CD14-positive monocyte (primary cell): ENCODE data around the gene TBC1D30. TPM values are rescaled to one million over a fixed set of nuclear protein-coding genes. Genes with fewer than 3 reads are reported as not detected.
A peak's percentile ranks its signal among the peaks of the same experiment; 100 is the strongest.

Source experiments
- DNase-seq, 3 donors: peaks; one replicate each; pipeline ENCODE4 v3.0.0-alpha.2; 2011 to 2022
- H2AFZ ChIP-seq: 2 replicates; pipeline ENCODE4 v1.6.0; 2012; ENCODE audit warnings: mild to moderate bottlenecking, low read depth, low read length, inconsistent platforms; ENCODE audit not compliant: insufficient read depth, poor library complexity, severe bottlenecking
- H3K27ac ChIP-seq, 2 donors: 1 replicate in 1 of 2; 2 replicates in 1 of 2; pipeline ENCODE4 v1.5.1; 2012 to 2013; ENCODE audit warnings: low read length in 2 of 2, control low read depth in 1 of 2, inconsistent platforms in 1 of 2, low read depth in 1 of 2, mild to moderate bottlenecking in 1 of 2
- H3K27me3 ChIP-seq, 2 donors: one replicate each; pipeline versions ENCODE4 v1.6.0 to v1.6.1; 2011 to 2013; ENCODE audit warnings: low read length in 2 of 2; ENCODE audit not compliant: control insufficient read depth in 2 of 2, insufficient read depth in 2 of 2
- H3K36me3 ChIP-seq, 2 donors: replicated peaks in 1 of 2; 1 replicate in 1 of 2; 2 replicates in 1 of 2; pipeline versions ENCODE4 v1.5.1 to v1.6.1; 2012 to 2013; ENCODE audit warnings: low read length in 2 of 2, control low read depth in 1 of 2, inconsistent platforms in 1 of 2, mild to moderate bottlenecking in 1 of 2; ENCODE audit not compliant: insufficient read depth in 2 of 2, control insufficient read depth in 1 of 2
- H3K4me1 ChIP-seq, 2 donors: 1 replicate in 1 of 2; 2 replicates in 1 of 2; pipeline versions ENCODE4 v1.5.1 to v1.6.1; 2012 to 2013; ENCODE audit warnings: low read length in 2 of 2, control low read depth in 1 of 2, inconsistent platforms in 1 of 2, mild to moderate bottlenecking in 1 of 2, moderate library complexity in 1 of 2; ENCODE audit not compliant: insufficient read depth in 2 of 2, control insufficient read depth in 1 of 2
- H3K4me2 ChIP-seq: replicated peaks from 2 replicates; pipeline ENCODE3; 2012; ENCODE audit warnings: low read length, moderate library complexity, mild to moderate bottlenecking; ENCODE audit not compliant: poor library complexity, severe bottlenecking; ENCODE audit errors: extremely low read depth
- H3K4me3 ChIP-seq, 3 experiments: fragments of 200-600 bp in 1 of 3; sonication (generic) in 1 of 3; replicated peaks in 1 of 3; 1 replicate in 2 of 3; 2 replicates in 1 of 3; pipeline ENCODE4 v1.5.1; 2011 to 2013; ENCODE audit warnings: low read length in 3 of 3, mild to moderate bottlenecking in 3 of 3, control low read depth in 2 of 3, low read depth in 2 of 3, inconsistent platforms in 1 of 3, moderate library complexity in 1 of 3
- H3K79me2 ChIP-seq: 2 replicates; pipeline ENCODE4 v1.6.0; 2012; ENCODE audit warnings: mild to moderate bottlenecking, control low read depth, inconsistent platforms, low read length, moderate library complexity; ENCODE audit not compliant: insufficient read depth
- H3K9ac ChIP-seq: 2 replicates; pipeline ENCODE4 v1.6.0; 2017; ENCODE audit warnings: low read length, mild to moderate bottlenecking; ENCODE audit not compliant: insufficient read depth, poor library complexity, severe bottlenecking
- H3K9me3 ChIP-seq, 2 donors: replicated peaks in 1 of 2; 1 replicate in 1 of 2; 2 replicates in 1 of 2; pipeline versions ENCODE4 v1.5.1 to v1.6.1; 2012 to 2013; ENCODE audit warnings: low read length in 2 of 2, control low read depth in 1 of 2; ENCODE audit not compliant: control insufficient read depth in 1 of 2, insufficient read depth in 1 of 2
- H4K20me1 ChIP-seq: 2 replicates; pipeline ENCODE4 v1.6.0; 2012; ENCODE audit warnings: mild to moderate bottlenecking, low read length, control low read depth, moderate library complexity; ENCODE audit not compliant: insufficient read depth
- H3K27ac Mint-ChIP-seq, 7 donors: one replicate each; pipeline ENCODE4 v1.8.0; 2020; ENCODE audit warnings: mild to moderate bottlenecking in 7 of 7, mixed read lengths in 7 of 7, moderate library complexity in 6 of 7, inconsistent platforms in 2 of 7
- H3K27me3 Mint-ChIP-seq, 3 donors: one replicate each; pipeline ENCODE4 v1.8.0; 2021 to 2022; ENCODE audit warnings: low read depth in 3 of 3, mild to moderate bottlenecking in 3 of 3, mixed read lengths in 3 of 3, moderate library complexity in 3 of 3, inconsistent platforms in 1 of 3
- H3K36me3 Mint-ChIP-seq, 2 donors: one replicate each; pipeline ENCODE4 v1.8.0; 2020; ENCODE audit warnings: mixed read lengths in 2 of 2, inconsistent platforms in 1 of 2, mild to moderate bottlenecking in 1 of 2
- H3K4me1 Mint-ChIP-seq: one replicate; pipeline ENCODE4 v1.8.0; 2020; ENCODE audit warnings: mild to moderate bottlenecking, mixed read lengths
- H3K4me3 Mint-ChIP-seq, 2 donors: one replicate each; pipeline ENCODE4 v1.8.0; 2020; ENCODE audit warnings: mild to moderate bottlenecking in 2 of 2, mixed read lengths in 2 of 2, moderate library complexity in 1 of 2
- H3K9me3 Mint-ChIP-seq, 7 donors: one replicate each; pipeline ENCODE4 v1.8.0; 2020 to 2022; ENCODE audit warnings: mixed read lengths in 7 of 7, mild to moderate bottlenecking in 6 of 7, moderate library complexity in 6 of 7, inconsistent platforms in 2 of 7
- CTCF ChIP-seq: fragments of 200-600 bp; IDR thresholded peaks from one replicate; pipeline ENCODE4 v1.8.0; 2022; ENCODE audit warnings: antibody characterized with exemption, mild to moderate bottlenecking
- WGBS: methylation state at CpG from one replicate; pipeline ENCODE4 v1.1.5; 2013; ENCODE audit warnings: missing lambda C conversion rate; ENCODE audit not compliant: insufficient coverage; 5-methylcytosine and 5-hydroxymethylcytosine counted together
- intact Hi-C, 2 donors: fragments of 100-400 bp; cut with micrococcal nuclease; formaldehyde crosslinking; loops; one replicate each; pipeline versions ENCODE4 v1.15.0 to v1.15.1; 2023
- polyA plus RNA-seq, 3 donors: library from polyadenylated mRNA; depleted of rRNA in 1 of 3; unstranded in 2 of 3; stranded (reverse) in 1 of 3; fragments of 300-500 nt in 2 of 3; fragments of >200 nt in 1 of 3; fragmentation: Illumina TruSeq in 2 of 3; gene quantifications; 1 replicate in 2 of 3; 2 replicates in 1 of 3; pipeline ENCODE4 v1.2.3, GENCODE V29; 2012 to 2021

TBC1D30 gene
- polyA plus RNA-seq, 3 donors, result 1.1 to 2.8 (median 2.7) TPM

DNA sequence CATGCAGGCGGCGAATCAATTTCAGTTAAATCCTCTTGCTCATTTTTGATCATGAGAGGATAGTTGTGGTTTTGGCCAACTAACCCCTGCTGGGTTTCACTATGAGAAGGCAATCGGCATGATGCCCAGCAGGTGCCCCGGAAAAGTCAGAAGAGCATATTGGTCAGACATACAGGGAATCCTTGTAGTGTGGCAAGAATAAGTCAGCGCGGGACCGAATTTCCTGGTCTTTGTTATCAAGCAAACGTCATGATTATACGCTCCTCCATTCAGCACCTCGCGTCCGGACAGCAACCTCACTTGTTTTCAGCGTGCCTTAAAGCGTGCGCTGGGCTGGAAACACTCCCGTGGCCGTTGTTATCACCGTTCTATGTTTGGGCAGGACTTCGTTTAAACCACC lies 1.8 kb downstream of the TBC1D30 start:
- H3K27ac Mint-ChIP-seq, result no peak overlapping the region
- no peak overlapping the region for H3K4me2 ChIP-seq

DNA sequence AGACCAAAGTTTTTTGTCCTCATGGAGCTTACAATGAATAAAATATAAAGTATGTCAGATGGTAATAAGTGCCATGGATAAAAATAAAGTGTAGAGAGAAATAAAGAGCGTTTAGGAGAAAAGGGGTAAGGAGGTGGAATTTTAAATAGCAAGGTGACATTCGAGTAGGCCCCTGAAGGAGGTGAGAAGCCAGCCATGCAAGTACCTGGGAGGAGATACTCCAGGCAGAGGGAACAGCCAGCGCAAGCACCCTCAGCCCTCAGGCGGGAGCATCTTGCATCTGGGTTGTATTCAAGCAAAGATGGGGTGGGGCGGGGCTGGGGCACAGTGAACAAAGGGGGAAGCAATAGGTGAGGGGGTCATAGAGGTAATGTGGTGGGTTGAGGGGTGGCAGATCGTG lies 4.3 kb downstream of the TBC1D30 start:
- intact Hi-C loops, result no loop called here
- peaks cover 44 to 61% (median 53%) of the 10 kb centered on the region in 3 donors for H3K27me3 Mint-ChIP-seq
- H3K36me3 Mint-ChIP-seq, result no peaks in the 10 kb centered on the region

More for the DNA sequence above, 1.8 kb downstream of the TBC1D30 start:
- no peak for DNase-seq
- Mint-ChIP-seq H3K27me3 (peaks cover 60 to 77% (median 64%) of the 10 kb centered on the region in 3 donors), H3K4me3 (peak overlapping the region in 1 of 2 donors; percentile 77), H3K4me1 (peaks cover 18% of the 10 kb centered on the region), H3K9me3 (peaks cover 0 to 30% (median 12%) of the 10 kb centered on the region in 7 donors), H3K36me3 (peaks cover 1 to 3% of the 10 kb centered on the region in 2 donors)
- no peak overlapping the region for H3K9ac ChIP-seq
- H4K20me1 ChIP-seq, result no peaks in the 10 kb centered on the region
- peaks cover 9 to 14% of the 10 kb centered on the region in 2 donors for H3K4me1 ChIP-seq
- H3K36me3 ChIP-seq, result no peaks in the 10 kb centered on the region
- no peaks in the 10 kb centered on the region for H3K79me2 ChIP-seq
- 9% methylated on average over 15 of the region's 19 CpGs for WGBS
- intact Hi-C loops, result no loop called here
- H3K27ac ChIP-seq, result no peak overlapping the region
- no peak overlapping the region for H2AFZ ChIP-seq
- H3K9me3 ChIP-seq, result peaks cover 6 to 23% of the 10 kb centered on the region in 2 donors
- peaks cover 59 to 78% of the 10 kb centered on the region in 2 donors for H3K27me3 ChIP-seq
- TF ChIP-seq CTCF, result no peak
- H3K4me3 ChIP-seq, result no peak overlapping the region

More for the DNA sequence above, 4.3 kb downstream of the TBC1D30 start:
- H4K20me1 ChIP-seq, result no peaks in the 10 kb centered on the region
- no peaks in the 10 kb centered on the region for H3K79me2 ChIP-seq
- no peak for DNase-seq
- no peak for TF ChIP-seq CTCF
- H3K36me3 ChIP-seq, result no peaks in the 10 kb centered on the region
- Mint-ChIP-seq H3K9me3 (peaks cover 0 to 22% (median 8%) of the 10 kb centered on the region in 7 donors), H3K4me3 (no peak overlapping the region), H3K27ac (no peak overlapping the region), H3K4me1 (peaks cover 18% of the 10 kb centered on the region)
- H3K4me2 ChIP-seq, result no peak overlapping the region
- no peak overlapping the region for H3K9ac ChIP-seq
- no peak overlapping the region for H3K4me3 ChIP-seq
- 98% methylated on average over 5 of the region's 6 CpGs for WGBS
- peaks cover 41 to 53% of the 10 kb centered on the region in 2 donors for H3K27me3 ChIP-seq
- H2AFZ ChIP-seq, result no peak overlapping the region
- peaks cover 0 to 16% of the 10 kb centered on the region in 2 donors for H3K9me3 ChIP-seq
- H3K4me1 ChIP-seq, result peaks cover 9 to 14% of the 10 kb centered on the region in 2 donors
- H3K27ac ChIP-seq, result no peak overlapping the region
